ENCODE measurements around the gene SLC25A5. TPM values are rescaled to one million over a fixed set of nuclear protein-coding genes. Genes with fewer than 3 reads are reported as not detected.
A peak's percentile ranks its signal among the peaks of the same experiment; 100 is the strongest.

Gene SLC25A5
- total and polyA plus RNA-seq, 7 experiments from 2014 or later: 90.2 to 333 (median 183) TPM

DNA sequence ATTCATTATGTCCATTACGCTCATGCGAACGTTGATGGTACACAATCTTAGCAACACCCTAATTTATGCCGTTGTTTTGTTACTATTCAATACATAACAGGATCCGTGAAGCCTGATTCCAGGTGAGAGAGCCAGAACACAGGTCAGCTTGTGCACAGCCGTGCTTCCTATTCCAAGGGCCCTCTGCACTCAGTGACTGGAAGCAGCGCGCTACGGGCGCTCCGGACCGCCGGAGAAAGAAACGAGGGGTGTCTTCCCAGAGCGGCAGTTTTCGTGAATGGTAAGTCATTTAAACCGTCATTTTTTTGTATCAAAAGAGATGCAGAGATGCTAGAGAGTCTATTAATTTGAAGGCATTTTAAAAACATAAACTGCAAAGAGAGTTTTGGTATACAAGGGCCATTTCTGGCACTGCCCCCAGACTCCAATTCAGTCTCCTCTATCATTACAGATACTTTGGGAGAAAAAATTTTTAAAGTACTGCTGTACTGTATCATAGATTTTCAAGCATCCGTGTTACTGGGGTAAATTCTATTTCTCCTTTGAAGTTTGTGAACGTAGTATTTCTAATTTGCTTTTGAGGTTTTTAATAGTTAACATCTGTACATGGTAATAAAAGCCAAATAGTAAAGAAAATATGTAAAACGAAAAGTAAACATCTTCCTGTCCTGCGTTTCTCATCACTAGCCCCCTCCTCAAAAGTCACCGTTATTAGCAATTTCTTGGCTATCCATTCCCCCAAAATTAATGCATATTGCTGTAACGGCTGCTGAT is 6.6 kb downstream of the SLC25A5 start:
- intact Hi-C loops (cut with micrococcal nuclease): no loop called here
- no peak overlapping the region for H3K27ac Mint-ChIP-seq
- no peak for DNase-seq

DNA sequence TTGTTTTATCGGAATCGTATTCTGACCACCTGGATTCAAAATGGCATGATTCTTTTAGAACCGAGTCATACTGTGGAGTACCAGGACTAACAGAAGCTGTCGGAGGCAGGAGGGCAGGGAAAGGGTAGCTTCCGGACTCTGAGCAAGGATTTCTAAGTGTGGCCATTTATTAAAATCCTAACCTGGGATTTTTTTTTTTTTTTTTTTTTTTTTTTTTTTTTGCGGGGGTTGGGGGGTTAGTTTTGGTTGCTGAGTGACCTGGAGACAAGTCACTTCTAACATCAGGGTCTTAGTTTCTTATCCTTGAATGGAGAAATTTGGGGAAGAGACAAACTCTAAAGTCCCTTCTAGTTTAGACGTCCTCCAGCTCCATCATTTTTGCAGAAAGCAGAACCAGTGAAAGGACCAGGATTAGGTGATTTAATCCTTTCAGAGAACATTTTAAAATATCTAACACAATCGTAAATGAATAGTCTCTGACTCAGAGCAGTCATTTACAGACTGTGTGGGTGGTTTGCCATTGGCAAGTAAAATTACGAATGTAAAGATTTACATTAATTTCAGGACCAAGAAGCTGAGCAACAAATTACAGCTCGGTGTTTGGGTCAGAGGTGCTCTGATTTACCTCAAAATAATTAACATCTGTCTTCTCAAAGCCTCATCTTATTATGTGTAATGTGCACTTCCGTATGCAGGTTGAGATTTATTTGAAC is 7.3 kb downstream of the SLC25A5 start:
- H3K9me3 Mint-ChIP-seq: no peaks in the 10 kb centered on the region
- ATAC-seq: no peak
- peaks cover 0 to 4% (median 3%) of the 10 kb centered on the region in 3 experiments for H3K36me3 ChIP-seq (ENCODE audit: control insufficient read depth in 2 of 3, insufficient read depth in 3 of 3, low read length in 3 of 3)

More for the DNA sequence above, 6.6 kb downstream of the SLC25A5 start:
- peaks cover 0 to 5% (median 3%) of the 10 kb centered on the region in 7 donors for H3K4me1 Mint-ChIP-seq
- H3K9me3 Mint-ChIP-seq: no peaks in the 10 kb centered on the region
- no peak overlapping the region for H3K4me3 Mint-ChIP-seq
- Histone ChIP-seq H3K9me3 (ENCODE audit: control insufficient read depth in 2 of 3, low read length in 3 of 3) (no peaks in the 10 kb centered on the region), H3K27me3 (ENCODE audit: control insufficient read depth in 2 of 2, insufficient read depth in 2 of 2, low read length in 2 of 2) (no peaks in the 10 kb centered on the region), H3K4me1 (ENCODE audit: control insufficient read depth in 2 of 2, insufficient read depth in 2 of 2, low read length in 2 of 2) (peaks cover under 1 to 2% of the 10 kb centered on the region in 2 donors), H3K27ac (ENCODE audit: low read depth, low read length) (no peak overlapping the region), H3K36me3 (ENCODE audit: control insufficient read depth in 2 of 3, insufficient read depth in 3 of 3, low read length in 3 of 3) (peaks cover 4 to 11% (median 8%) of the 10 kb centered on the region in 3 experiments), H3K4me3 (ENCODE audit: low read length) (no peak overlapping the region)
- ATAC-seq: no peak
- ChIA-PET CTCF (interaction anchor here (0.5 to 1.4 kb wide), 3 partner anchors 13 to 228 kb away, joined by 3 to 6 read pairs (median 5); no protein-coding TSS in a partner anchor), POLR2A (interaction anchor here (0.6 kb wide), 1 partner anchor 941 kb away, joined by 4 read pairs; no protein-coding TSS in a partner anchor)
- H3K36me3 Mint-ChIP-seq: peaks cover 0 to 7% (median 0%) of the 10 kb centered on the region in 5 donors
- peaks cover 0 to 1% (median 0%) of the 10 kb centered on the region in 5 donors for H3K27me3 Mint-ChIP-seq

DNA sequence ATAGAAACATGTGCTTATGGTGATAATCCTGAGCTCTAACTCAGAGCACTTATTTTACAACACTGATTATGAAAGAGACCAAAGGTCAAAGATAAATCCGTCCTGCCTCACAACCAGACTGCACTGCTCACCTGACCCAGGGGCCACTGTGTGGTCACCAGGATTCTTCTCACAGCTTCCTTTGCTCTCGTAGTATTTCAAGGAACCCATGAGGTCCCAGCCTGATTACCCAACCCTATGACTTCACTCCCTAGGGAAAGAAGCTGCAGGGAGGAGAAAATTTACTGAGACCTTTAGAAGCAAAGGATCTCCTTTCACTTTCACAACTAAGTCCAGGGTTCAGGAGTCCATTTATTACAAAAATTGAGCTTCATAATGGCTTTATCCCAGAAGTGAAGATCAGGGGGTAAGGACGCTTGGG is 9.6 kb downstream of the SLC25A5 start:
- H3K27me3 ChIP-seq (ENCODE audit: control insufficient read depth in 2 of 2, insufficient read depth in 2 of 2, low read length in 2 of 2): no peaks in the 10 kb centered on the region
- no peaks in the 10 kb centered on the region for H3K36me3 Mint-ChIP-seq
- no peak overlapping the region for H3K27ac Mint-ChIP-seq
- no peak for ATAC-seq
- no peak overlapping the region for H3K4me3 ChIP-seq (ENCODE audit: low read length)
- intact Hi-C loops (cut with micrococcal nuclease): no loop called here
- ChIA-PET POLR2A (interaction anchor here (1.7 kb wide), 1 partner anchor 8 kb away, joined by 6 read pairs; no protein-coding TSS in a partner anchor), CTCF (interaction anchor here (0.6 to 1.8 kb wide), 4 partner anchors 8 to 422 kb away, joined by 3 to 5 read pairs (median 3); no protein-coding TSS in a partner anchor)
- peaks cover 0 to 4% of the 10 kb centered on the region in 2 donors for H3K4me1 ChIP-seq (ENCODE audit: control insufficient read depth in 2 of 2, insufficient read depth in 2 of 2, low read length in 2 of 2)
- H3K9me3 Mint-ChIP-seq: no peaks in the 10 kb centered on the region
- no peak for DNase-seq
- H3K9me3 ChIP-seq (ENCODE audit: control insufficient read depth in 2 of 3, low read length in 3 of 3): no peaks in the 10 kb centered on the region
- peaks cover 0 to 1% (median 0%) of the 10 kb centered on the region in 5 donors for H3K27me3 Mint-ChIP-seq
- H3K27ac ChIP-seq (ENCODE audit: low read depth, low read length): no peak overlapping the region
- no peaks in the 10 kb centered on the region for H3K36me3 ChIP-seq (ENCODE audit: control insufficient read depth in 2 of 3, insufficient read depth in 3 of 3, low read length in 3 of 3)
- no peak overlapping the region for H3K4me3 Mint-ChIP-seq
- peaks cover 0 to 10% (median 3%) of the 10 kb centered on the region in 7 donors for H3K4me1 Mint-ChIP-seq

More for the DNA sequence above, 7.3 kb downstream of the SLC25A5 start:
- H3K27me3 ChIP-seq (ENCODE audit: control insufficient read depth in 2 of 2, insufficient read depth in 2 of 2, low read length in 2 of 2): no peaks in the 10 kb centered on the region
- Mint-ChIP-seq H3K36me3 (peaks cover 0 to 4% (median 0%) of the 10 kb centered on the region in 5 donors), H3K4me3 (no peak overlapping the region), H3K27me3 (peaks cover 0 to 1% (median 0%) of the 10 kb centered on the region in 5 donors), H3K4me1 (peaks cover 0 to 4% (median 0%) of the 10 kb centered on the region in 7 donors), H3K27ac (no peak overlapping the region)
- ChIA-PET POLR2A (interaction anchor here (0.6 kb wide), 1 partner anchor 940 kb away, joined by 4 read pairs; no protein-coding TSS in a partner anchor), CTCF (interaction anchor here (0.6 to 1.4 kb wide), 2 partner anchors 12 to 28 kb away, joined by 3 to 5 read pairs; no protein-coding TSS in a partner anchor)
- intact Hi-C loops (cut with micrococcal nuclease): no loop called here
- H3K9me3 ChIP-seq (ENCODE audit: control insufficient read depth in 2 of 3, low read length in 3 of 3): no peaks in the 10 kb centered on the region
- no peak overlapping the region for H3K4me3 ChIP-seq (ENCODE audit: low read length)
- no peaks in the 10 kb centered on the region for H3K4me1 ChIP-seq (ENCODE audit: control insufficient read depth in 2 of 2, insufficient read depth in 2 of 2, low read length in 2 of 2)
- DNase-seq: no peak
- no peak overlapping the region for H3K27ac ChIP-seq (ENCODE audit: low read depth, low read length)

DNA sequence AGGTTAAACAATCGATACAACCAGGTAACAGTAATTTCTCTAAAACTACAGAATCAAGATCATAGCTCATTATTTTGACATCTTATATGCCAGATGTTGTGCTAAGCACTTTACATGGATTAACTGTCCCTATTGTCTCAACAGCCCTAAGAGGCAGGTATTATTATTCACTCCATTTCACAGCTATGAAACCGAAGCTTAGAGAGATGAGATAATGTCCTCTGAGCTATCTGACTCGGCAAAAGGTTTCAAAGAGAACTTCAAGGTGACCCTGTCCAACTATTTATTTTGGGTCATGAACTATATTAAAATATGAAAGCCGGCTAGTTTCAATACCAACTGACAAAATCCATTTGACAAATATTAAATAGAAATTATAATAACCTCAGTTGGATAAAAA is 10.3 kb downstream of the SLC25A5 start:
- no peak overlapping the region for H3K4me3 Mint-ChIP-seq
- H3K36me3 Mint-ChIP-seq: no peaks in the 10 kb centered on the region
- Histone ChIP-seq H3K4me3 (ENCODE audit: low read length) (no peak overlapping the region), H3K4me1 (ENCODE audit: control insufficient read depth in 2 of 2, insufficient read depth in 2 of 2, low read length in 2 of 2) (peaks cover 0 to 4% of the 10 kb centered on the region in 2 donors), H3K36me3 (ENCODE audit: control insufficient read depth in 2 of 3, insufficient read depth in 3 of 3, low read length in 3 of 3) (no peaks in the 10 kb centered on the region), H3K27ac (ENCODE audit: low read depth, low read length) (no peak overlapping the region), H3K9me3 (ENCODE audit: control insufficient read depth in 2 of 3, low read length in 3 of 3) (no peaks in the 10 kb centered on the region), H3K27me3 (ENCODE audit: control insufficient read depth in 2 of 2, insufficient read depth in 2 of 2, low read length in 2 of 2) (no peaks in the 10 kb centered on the region)
- intact Hi-C loops (cut with micrococcal nuclease): no loop called here
- peaks cover 0 to 12% (median 6%) of the 10 kb centered on the region in 7 donors for H3K4me1 Mint-ChIP-seq
- no peaks in the 10 kb centered on the region for H3K9me3 Mint-ChIP-seq
- no peak for ATAC-seq
- DNase-seq: no peak
- CTCF ChIA-PET: interaction anchor here (0.9 to 1.8 kb wide), 2 partner anchors 9 to 11 kb away, joined by 3 to 5 read pairs; no protein-coding TSS in a partner anchor
- peaks cover 0 to 1% (median 0%) of the 10 kb centered on the region in 5 donors for H3K27me3 Mint-ChIP-seq
- POLR2A ChIA-PET: interaction anchor here (1.7 kb wide), 1 partner anchor 9 kb away, joined by 6 read pairs; no protein-coding TSS in a partner anchor
- H3K27ac Mint-ChIP-seq: no peak overlapping the region

DNA sequence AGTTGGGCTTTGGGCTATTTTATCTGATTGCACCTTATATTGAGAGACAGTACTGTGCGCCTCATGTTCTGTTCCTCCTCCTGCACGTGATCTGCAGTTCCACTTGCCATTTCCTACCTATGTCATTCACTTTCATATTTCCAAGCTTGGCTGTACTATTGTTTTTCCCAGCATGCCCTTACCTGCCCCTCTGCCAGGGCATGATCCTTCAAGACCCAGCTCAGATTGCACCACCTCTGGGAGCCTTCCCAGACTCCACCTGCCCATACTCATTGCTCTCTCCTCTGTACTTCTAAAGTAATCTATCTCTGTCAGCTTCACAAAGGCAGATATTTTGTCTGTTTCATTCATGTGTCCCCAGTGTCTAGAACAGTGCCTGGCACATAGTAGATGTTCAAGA is 11.6 kb downstream of the SLC25A5 start:
- POLR2A ChIA-PET: no interaction called here
- H3K36me3 Mint-ChIP-seq: no peaks in the 10 kb centered on the region

DNA sequence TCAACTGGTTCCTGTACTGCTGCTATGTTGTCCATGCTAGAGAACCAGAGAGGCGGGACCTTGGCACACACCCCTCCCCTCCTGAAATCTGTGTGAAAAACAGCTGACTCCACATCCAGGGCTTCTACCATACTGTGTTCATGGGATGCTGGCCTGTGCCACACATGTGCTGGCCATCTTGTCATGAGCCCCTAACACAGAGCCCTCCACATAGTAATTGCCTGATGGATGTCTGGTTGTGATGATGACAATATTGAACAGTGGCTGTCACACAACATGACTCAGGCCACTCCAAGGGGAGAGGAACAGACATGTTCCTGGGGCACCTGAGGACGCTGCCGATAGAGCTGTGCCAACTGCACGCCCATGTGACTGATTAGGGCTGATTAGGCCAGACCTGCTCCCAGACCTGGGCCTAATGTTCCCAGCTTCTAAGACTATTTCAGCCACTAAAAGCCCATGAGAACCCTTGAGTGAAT is 13.1 kb downstream of the SLC25A5 start:
- CTCF ChIA-PET: interaction anchor here (2.1 kb wide), 1 partner anchor 20 kb away, joined by 6 read pairs; no protein-coding TSS in a partner anchor
- peaks cover 0 to 16% (median 6%) of the 10 kb centered on the region in 7 donors for H3K4me1 Mint-ChIP-seq
- Histone ChIP-seq H3K27me3 (ENCODE audit: control insufficient read depth in 2 of 2, insufficient read depth in 2 of 2, low read length in 2 of 2) (no peaks in the 10 kb centered on the region), H3K4me3 (ENCODE audit: low read length) (no peak overlapping the region), H3K9me3 (ENCODE audit: control insufficient read depth in 2 of 3, low read length in 3 of 3) (no peaks in the 10 kb centered on the region), H3K36me3 (ENCODE audit: control insufficient read depth in 2 of 3, insufficient read depth in 3 of 3, low read length in 3 of 3) (no peaks in the 10 kb centered on the region), H3K27ac (ENCODE audit: low read depth, low read length) (no peak overlapping the region), H3K4me1 (ENCODE audit: control insufficient read depth in 2 of 2, insufficient read depth in 2 of 2, low read length in 2 of 2) (peaks cover 0 to 4% of the 10 kb centered on the region in 2 donors)
- DNase-seq (no peak), ATAC-seq (no peak)
- no peak overlapping the region for H3K27ac Mint-ChIP-seq
- no peaks in the 10 kb centered on the region for H3K27me3 Mint-ChIP-seq
- no peak overlapping the region for H3K4me3 Mint-ChIP-seq
- no peaks in the 10 kb centered on the region for H3K36me3 Mint-ChIP-seq
- POLR2A ChIA-PET: interaction anchor here (0.6 to 2.1 kb wide), 4 partner anchors 10 to 664 kb away, joined by 3 to 7 read pairs (median 6); partner anchors contain the start of gene SLC25A5
- intact Hi-C loops (cut with micrococcal nuclease): loop anchor here in 1 of 2 donors (10.0 kb wide), 1 partner anchor 763 kb away; no protein-coding TSS in a partner anchor
- no peaks in the 10 kb centered on the region for H3K9me3 Mint-ChIP-seq

More for the DNA sequence above, 11.6 kb downstream of the SLC25A5 start:
- Histone ChIP-seq H3K27ac (ENCODE audit: low read depth, low read length) (no peak overlapping the region), H3K9me3 (ENCODE audit: control insufficient read depth in 2 of 3, low read length in 3 of 3) (no peaks in the 10 kb centered on the region), H3K27me3 (ENCODE audit: control insufficient read depth in 2 of 2, insufficient read depth in 2 of 2, low read length in 2 of 2) (no peaks in the 10 kb centered on the region), H3K36me3 (ENCODE audit: control insufficient read depth in 2 of 3, insufficient read depth in 3 of 3, low read length in 3 of 3) (no peaks in the 10 kb centered on the region), H3K4me3 (ENCODE audit: low read length) (no peak overlapping the region), H3K4me1 (ENCODE audit: control insufficient read depth in 2 of 2, insufficient read depth in 2 of 2, low read length in 2 of 2) (peaks cover 0 to 4% of the 10 kb centered on the region in 2 donors)
- Mint-ChIP-seq H3K4me1 (peaks cover 0 to 12% (median 6%) of the 10 kb centered on the region in 7 donors), H3K27ac (peak overlapping the region in 1 of 9 donors; percentile 16), H3K9me3 (no peaks in the 10 kb centered on the region), H3K4me3 (no peak overlapping the region), H3K27me3 (peaks cover 0 to 1% (median 0%) of the 10 kb centered on the region in 5 donors)
- CTCF ChIA-PET: interaction anchor here (0.9 kb wide), 1 partner anchor 11 kb away, joined by 3 read pairs; no protein-coding TSS in a partner anchor
- DNase-seq (no peak), ATAC-seq (no peak)
- intact Hi-C loops (cut with micrococcal nuclease): loop anchor here in 1 of 2 donors (10.0 kb wide), 1 partner anchor 765 kb away; no protein-coding TSS in a partner anchor
